GM18499 (cell line): ENCODE measurements around the gene SEMA3E.
"Not testable (repeated sequence)": the region's sequence is repeated elsewhere in the genome, so short reads cannot be mapped to it uniquely, and the experiment has no call there.

Experiments used
- ATAC-seq: cut with Tn5 transposase; IDR thresholded peaks from one replicate; pipeline ENCODE4 v1.9.1; 2021; ENCODE audit warnings: moderate number of reproducible peaks; ENCODE audit not compliant: insufficient read depth, unreplicated experiment

SEMA3E gene

DNA sequence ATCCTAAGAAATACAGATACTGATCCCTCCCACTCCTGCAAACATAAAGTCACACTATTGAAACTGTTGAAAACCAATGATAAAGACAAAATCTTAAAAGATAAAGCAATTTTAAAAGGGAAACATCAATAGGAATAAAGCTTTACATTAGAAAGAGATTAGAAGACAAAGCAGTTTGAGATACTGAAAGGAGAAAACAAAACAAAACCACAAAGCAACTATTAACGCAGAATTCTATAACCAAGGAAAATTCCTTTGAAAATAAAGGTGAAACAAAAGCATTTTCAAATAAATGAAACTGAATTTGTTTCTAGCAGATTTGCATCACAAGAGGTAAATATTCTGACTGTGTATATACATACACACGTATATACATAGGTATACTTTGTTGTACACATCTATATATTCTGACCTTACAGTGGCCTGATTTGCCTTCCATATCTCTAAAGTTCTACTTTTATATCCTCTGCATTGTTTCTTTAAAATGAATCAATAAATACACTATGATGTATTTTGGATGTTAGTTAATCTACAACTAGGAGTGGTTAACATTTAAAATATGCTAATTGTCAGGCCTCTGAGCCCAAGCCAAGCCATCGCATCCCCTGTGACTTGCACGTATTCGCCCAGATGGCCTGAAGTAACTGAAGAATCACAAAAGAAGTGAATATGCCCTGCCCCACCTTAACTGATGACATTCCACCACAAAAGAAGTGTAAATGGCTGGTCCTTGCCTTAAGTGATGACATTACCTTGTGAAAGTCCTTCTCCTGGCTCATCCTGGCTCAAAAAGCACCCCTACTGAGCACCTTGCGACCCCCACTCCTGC is 189.6 kb downstream of the SEMA3E start:
- not testable (repeated sequence) for ATAC-seq

DNA sequence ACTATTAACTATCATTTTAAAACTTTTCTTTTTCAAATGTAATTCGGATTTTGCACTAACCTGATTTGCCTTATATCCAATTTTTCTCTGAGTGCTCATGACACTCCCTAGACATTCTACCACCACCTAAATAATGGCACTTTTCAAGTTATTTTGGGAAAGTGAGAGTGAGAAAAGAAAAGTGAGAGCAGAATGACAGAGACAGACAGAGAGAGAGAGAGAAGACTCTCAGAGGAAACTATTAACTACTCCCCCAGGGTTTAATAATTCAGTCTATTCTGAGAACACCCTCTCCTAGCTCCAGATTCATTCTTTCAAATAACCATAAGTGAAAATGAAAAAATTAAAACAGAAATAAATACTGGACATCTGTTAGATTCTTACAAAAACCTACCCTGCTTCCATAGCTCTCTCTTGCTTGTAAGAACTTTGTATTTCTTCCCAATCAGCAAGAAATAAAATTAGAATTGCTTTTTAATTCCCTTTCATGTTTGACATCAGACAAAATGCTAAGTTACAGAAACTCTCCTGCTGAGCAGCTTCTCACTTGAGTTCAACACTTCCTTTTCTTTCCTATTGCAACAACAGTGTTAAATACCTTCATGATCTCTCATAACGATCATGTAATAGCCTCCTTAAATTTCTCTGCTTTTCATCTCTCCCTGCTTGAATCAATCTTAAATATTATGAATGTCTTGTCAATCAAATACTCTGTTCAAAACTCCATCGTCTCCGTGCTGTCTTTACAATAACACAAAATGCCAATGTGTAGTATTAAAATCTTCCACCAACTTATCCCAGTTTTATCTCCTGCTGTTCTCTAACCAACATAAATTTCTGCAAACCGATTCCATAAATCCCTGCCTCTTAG is 191.7 kb downstream of the SEMA3E start:
- ATAC-seq, result no peak

DNA sequence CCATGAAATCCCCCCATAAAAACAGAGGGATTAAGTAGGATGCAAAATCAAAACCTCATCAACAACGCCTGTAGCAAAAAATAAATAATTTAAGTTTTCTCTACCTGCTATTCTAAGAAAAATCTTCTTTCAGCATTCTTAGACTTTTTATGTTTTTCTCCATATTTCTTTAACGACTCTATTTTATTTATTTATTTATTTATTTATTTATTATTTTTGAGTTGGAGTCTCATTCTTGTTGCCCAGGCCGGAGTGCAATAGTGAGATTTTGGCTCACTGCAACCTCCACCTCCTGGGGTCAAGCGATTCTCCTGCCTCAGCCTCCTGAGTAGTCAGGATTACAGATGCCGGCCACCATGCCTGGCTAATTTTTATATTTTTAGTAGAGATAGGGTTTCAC is 192.5 kb downstream of the SEMA3E start:
- no peak for ATAC-seq

DNA sequence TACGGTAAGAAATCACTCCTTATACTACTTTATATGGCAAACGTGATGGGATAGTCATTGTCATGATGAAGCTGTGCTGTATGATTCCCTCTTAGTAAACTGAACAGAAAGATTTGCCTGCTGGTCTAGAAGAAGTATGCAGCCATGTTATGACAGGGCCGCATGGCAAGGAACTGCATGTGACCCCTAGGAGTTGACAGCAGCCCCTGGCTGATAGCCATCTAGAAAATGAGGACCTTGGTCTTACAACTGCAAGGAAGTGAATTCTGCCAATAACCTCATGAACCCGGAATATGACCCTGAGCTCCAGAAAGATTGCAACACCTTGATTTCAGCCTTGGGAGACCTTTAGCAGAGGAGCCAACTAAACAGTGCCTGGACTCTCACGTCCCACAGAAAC is 193.3 kb downstream of the SEMA3E start:
- no peak for ATAC-seq

DNA sequence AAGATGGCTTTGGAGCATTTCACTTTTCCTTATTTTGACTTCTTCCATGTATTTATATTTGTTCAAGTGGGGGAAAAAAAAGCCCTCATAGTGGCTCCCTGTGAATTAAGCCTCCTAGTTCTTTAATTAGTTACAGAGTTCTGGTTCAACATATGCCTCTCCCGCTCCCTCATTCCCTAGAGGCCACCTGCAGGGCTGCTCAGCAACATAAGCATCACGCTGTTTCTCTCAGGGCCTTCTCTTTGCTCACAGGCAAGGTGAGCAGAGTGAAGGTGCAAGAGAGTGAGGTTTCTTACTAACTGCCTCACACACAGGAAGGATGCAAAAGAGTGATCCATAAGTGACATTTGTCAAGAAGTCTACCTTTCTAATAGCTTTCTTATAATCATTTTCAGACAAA is 196.7 kb downstream of the SEMA3E start:
- ATAC-seq, result no peak

DNA sequence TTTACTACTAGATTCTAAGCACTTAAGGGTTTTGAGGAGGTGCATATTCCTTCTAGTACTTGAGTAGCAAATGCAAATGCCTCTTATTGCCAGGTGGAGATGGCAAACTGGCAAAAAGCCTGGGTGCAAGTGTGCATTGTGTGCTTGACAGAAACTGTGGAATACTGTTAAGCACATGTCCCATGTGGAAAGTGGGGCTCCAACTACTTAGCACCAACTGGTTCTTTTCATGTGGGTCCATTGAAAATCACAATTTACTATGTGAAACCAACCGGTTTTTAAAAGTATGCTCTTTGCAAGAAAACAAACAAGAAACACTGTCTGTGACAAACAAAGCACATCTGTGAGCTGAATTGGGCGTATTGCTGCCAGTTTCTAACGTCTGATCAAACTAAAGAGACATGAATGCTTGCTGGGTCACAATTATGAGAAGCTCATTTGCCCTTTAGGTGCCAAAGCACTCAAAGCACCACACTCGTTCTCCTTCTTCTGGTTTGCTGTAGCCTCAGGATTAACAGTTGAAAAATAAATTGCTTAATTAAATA is 197.4 kb downstream of the SEMA3E start:
- no peak for ATAC-seq

DNA sequence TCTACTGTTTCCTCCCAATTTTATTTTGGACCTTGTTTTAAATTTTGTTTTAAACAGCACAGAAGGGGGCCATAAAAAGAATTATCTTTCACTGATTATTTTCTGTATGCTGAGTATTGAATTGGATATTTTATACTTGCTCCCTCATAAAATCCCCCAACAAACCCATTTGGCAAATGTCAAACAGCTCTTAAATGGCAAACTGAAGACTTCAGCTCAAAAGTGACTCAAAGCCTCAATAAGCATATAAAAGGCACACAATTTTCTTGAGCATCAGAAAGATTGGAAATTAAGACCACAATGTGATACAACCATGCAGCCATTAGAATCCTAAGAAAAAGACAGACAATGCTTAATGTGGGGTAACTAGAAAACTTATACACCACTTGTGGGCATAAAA is 199.2 kb downstream of the SEMA3E start:
- ATAC-seq, result no peak

DNA sequence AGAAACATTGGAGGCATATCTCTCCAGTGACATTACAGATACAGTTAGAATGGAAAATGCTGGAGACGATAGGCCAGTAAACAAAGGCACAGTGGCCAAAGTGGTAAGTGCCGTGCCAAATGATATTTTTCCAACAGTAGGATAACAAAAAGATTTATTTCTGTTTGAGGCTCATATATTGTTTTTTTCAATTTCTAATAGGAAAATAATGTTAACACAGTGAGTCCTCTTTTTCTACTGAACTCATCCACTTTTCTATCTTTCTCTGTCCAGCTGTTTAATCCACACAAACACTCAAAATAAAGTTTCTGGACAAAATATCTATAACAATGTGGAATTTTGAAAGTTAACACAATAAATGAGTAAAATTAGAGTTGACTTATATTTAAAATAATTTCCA is 201.3 kb downstream of the SEMA3E start:
- no peak for ATAC-seq

DNA sequence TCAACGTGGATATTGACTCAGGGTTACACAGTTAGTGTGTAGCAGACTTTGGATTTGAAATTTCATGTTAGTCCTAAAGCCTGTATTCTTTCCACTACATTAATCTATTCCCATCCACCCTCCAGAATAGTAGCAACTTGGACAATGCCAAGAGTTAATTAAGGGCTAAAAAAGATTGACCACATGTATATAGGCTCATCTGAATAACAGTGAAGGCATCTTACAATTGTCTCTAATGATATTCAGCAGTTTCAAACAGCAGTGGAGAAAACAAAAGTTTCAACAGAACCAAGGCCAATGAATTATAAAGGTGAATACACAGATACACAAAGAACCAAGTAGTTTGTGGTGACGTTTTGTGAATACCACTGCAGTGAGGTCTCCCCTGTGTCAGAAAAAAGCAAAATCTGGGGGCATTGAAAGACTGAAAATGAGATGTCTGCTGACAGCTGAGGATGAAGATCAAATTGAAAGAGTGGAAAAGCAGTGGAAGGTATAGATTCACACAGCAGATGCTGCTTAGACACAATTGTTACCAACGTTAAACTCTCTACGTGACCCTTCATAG is 202.8 kb downstream of the SEMA3E start:
- ATAC-seq, result no peak

DNA sequence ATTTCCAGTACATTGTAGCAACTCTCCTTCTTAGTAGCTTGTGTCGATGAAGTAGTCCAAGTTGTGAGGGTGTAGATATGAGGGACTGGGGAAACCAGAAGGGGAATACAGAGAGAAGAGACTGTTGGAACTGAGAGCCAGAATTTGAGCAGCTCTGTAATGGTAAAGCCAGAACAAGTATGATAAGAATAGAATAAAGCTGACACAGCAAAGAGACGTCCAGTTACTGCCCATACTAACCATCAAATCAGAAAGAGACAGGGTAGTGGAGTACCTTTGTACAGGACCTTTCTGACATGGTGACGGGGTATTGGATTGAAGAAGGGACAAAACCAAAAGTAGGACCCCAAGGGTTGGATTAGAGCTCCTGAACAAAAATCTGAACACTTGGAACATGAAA is 206.0 kb downstream of the SEMA3E start:
- ATAC-seq, result no peak

DNA sequence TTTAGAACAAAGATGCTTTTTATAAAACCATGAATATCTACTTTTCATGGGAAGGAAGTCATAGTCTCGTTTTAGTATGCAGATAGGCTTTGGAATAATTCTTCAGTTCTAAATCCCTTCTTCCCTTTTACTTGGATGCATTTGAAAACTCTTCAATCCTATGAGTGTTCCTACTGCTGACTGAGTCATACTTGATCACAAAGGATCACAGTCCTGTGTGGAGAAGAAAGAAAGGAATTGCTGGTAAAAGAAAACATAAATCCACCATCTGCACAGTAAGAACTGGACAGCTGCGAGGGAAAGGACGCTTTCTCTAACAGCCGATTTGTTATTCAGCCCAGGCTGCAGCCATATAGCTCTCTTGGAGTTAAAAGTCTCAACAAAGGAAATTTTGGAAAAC is 209.9 kb downstream of the SEMA3E start:
- ATAC-seq, result no peak

DNA sequence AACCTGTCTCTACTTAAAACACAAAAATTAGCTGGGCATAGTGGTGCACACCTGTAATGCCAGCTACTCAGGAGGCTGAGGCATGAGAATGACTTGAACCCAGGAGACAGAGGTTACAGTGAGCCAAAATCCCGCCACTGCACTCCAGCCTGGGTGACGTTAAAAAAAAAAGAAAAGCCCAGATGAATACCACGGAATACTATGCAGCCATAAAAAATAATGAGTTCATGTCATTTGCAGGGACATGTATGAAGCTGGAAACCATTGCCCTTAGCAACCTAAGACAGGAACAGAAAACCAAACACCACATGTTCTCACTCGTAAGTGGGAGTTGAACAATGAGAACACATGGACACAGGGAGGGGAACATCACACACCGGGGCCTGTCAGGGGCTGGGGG is 218.7 kb downstream of the SEMA3E start:
- ATAC-seq, result not testable (repeated sequence)

DNA sequence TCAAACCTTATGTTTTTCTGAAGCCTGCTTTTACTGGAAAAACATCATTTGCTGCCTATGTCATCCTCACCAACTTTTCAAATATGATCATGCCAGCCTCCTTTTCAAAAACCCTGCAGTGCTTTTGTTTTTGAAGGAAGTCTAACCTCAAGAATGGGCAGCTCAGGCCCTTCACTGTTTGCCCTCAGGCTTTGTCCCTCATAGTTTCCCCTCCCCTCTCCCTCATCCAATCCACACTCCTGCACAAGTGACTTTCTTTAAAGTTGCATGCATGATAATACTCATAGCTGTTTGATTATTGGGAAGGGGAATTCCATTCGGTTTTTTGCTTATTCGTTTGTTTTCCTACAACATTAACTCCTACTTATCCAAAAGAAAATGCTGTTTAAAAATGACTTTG is 219.4 kb downstream of the SEMA3E start:
- no peak for ATAC-seq

DNA sequence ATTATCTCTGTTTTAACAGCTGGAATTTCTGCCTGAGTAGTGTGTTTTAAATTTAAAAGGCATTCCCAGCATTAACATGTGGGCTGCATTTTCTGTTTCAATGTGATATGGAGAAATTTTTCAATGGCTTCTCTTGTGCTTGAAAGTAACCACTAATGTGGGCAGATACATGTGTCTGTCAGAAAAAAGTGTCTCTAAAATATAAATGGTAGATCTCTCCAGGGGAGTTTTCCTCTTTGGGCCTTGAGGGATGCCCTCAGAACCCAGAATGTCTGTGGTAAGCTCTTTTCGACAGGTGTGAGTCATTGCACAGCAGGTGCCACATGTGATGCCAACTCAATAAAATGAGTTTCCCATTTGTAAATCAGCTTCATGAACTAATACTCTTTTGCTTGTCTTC is 221.1 kb downstream of the SEMA3E start:
- ATAC-seq, result no peak

DNA sequence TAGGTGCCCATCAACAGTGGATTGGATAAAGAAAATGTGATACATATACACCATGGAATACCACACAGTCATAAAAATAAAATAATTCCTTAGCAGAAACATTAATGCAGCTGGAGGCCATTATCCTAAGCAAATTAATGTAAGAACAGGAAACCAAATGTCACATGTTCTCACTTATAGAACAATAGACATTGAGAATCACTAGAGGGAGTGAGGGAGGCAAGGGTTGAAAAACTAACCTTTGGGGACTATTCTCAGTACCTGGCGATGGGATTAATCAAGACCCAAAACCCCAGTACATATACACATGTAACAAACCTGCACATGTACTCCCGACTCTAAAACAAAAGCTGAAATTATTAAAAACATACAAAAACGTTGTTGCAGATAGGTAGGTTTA is 222.6 kb downstream of the SEMA3E start:
- no peak for ATAC-seq

DNA sequence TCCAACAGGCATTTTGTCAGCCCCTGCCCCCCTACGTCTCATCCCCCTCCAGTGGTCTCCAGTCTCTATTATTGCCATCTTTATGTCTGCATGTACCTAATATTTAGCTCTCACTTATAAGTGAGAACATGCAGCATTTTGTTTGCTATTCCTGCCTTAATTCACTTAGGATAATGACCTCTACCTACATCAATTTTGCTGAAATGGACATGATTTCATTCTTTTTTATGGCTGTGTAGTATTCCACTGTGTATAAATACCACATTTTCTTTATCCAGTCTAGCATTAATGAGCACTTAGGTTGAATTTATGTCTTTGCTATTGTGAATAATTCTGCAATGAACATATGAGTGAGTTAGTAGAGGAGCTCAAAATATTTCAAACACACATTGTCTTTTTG is 229.9 kb downstream of the SEMA3E start:
- no peak for ATAC-seq

DNA sequence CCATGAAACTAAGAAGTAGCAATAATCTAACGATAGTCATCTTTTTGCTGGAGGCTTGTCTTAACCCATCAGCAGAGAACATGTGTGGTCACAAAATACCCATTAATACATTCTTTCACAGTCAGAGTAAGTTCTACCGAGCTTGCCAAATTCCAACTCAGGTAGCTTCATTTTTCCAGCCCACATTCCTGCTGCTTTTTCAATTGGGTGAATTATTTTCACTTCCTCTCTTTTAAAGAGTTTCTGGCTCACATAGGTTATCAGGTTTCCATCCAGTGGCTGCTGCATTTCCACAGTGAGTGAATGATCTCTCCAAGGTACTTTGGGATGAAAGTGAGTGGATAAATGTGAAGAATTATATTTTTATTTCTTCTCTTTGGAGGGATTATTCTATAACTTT is 233.1 kb downstream of the SEMA3E start:
- ATAC-seq, result no peak

DNA sequence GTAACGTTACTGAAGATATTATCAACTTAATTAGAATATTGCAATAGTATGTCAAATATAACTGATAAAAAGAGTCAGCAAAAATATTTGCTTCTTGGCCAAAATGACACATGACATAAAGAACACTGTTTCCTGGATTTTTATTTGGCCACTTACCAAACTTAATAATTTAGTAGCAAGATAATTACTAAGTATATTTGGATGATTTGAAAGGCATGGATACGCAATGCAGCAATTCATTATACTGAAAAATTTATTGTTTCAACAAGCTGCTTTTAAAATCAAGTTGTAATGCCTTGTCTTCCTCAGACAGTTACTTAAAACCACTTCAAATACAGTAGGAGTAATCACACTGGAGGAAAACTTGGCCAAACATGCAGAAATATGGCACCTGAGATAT is 234.0 kb downstream of the SEMA3E start:
- ATAC-seq, result no peak

DNA sequence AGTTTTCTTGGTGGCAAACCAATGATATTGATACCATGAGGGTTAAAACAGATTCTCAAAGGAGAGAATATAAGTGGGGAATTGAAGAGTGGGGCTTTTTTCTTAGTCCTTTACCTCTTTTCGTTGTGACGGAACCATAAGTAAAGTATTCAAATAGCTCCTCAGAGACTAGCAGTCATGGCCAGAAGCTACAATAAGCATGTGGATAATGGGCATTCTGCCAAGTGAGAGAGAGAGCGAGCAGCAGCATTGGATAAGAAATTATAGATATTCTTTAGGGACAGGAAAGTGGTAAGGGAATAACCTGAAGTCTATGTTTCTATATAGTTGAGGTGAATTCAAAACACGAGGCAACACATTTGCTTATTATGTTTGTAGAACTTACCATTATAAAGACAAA is 235.1 kb downstream of the SEMA3E start:
- ATAC-seq, result no peak

DNA sequence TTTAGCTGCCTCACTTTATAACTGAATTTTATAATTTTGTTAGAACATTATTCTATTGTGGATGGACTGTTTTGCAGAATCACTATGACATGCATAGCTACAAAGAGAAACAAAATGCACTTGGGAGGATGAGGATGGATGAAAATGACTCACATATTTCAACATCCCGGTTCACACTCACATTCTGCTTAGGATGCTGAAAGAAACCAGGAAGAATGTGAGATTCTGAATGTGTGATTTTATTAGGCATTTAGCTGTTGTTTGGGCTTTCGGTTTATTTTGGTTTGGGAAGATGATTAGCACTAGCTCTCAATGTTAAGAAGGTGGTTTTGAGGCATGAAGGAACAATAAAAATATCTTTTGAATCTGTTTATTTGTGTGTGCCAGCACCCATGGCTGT is 235.5 kb downstream of the SEMA3E start:
- no peak for ATAC-seq

DNA sequence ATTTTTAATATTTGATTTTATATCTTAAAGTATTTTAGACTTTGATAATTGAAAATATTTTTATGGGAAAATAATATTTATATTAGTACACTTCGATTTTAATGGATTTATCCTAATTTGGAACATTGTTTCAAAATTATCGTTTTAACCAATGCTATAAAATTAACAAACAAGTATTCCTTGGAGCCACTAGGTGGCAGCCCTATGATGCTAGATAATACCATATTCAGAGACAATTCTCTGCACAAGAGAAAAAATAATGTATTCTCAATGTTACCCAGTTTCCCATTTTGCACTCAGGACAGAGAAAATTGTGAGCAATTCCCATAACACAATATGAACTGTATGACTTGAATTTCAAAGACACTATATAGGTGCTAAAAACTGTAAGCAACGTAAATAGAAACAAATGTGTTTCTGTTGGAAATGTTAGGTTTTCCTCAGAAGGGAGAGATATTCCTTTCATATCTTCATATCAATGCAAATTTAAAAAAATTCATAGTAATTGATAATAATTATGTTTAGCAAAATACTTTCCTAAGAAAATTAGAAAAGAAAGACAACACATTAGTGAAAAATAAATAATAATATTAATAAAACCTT is 237.8 kb downstream of the SEMA3E start:
- ATAC-seq, result no peak
